Activated CD4-positive, alpha-beta memory T cell treated with anti-CD3 and anti-CD28 coated beads for 36 hours (primary cell): Measurements from ENCODE around the gene EML6. TPM values are rescaled to one million over a fixed set of nuclear protein-coding genes. Genes with fewer than 3 reads are reported as not detected.

Experiments
- CTCF ChIA-PET: fragments of 350-600 bp; sonication (Branson Sonifier 250); formaldehyde crosslinking; loops from one replicate; lab custom pipeline; 2021; ENCODE audit warnings: antibody characterized with exemption, inconsistent platforms; lab: Charles Lee
- POLR2A ChIA-PET: fragments of 350-600 bp; sonication (Branson Sonifier 250); formaldehyde crosslinking; loops from one replicate; lab custom pipeline; 2021; ENCODE audit warnings: antibody characterized with exemption; lab: Charles Lee
- DNase-seq: peaks from one replicate; pipeline ENCODE4 v3.0.0-alpha.2; 2020
- H3K27ac Mint-ChIP-seq: one replicate; pipeline ENCODE4 v1.8.0; 2021; ENCODE audit warnings: mixed read lengths
- H3K27me3 Mint-ChIP-seq: one replicate; pipeline ENCODE4 v1.8.0; 2021; ENCODE audit warnings: mixed read lengths
- H3K36me3 Mint-ChIP-seq: one replicate; pipeline ENCODE4 v1.8.0; 2021; ENCODE audit warnings: mixed read lengths
- H3K4me1 Mint-ChIP-seq: one replicate; pipeline ENCODE4 v1.8.0; 2021; ENCODE audit warnings: low read depth, mixed read lengths
- H3K4me3 Mint-ChIP-seq: one replicate; pipeline ENCODE4 v1.8.0; 2021; ENCODE audit warnings: mild to moderate bottlenecking, mixed read lengths
- H3K9me3 Mint-ChIP-seq: one replicate; pipeline ENCODE4 v1.8.0; 2021; ENCODE audit warnings: mixed read lengths
- intact Hi-C: fragments of 100-400 bp; cut with micrococcal nuclease; formaldehyde crosslinking; loops from one replicate; pipeline ENCODE4 v1.15.1; 2023
- total RNA-seq, 2 experiments: library from RNA; stranded (reverse); gene quantifications; one replicate each; pipeline ENCODE4 v1.2.3, GENCODE V29; 2021

The EML6 gene
- total RNA-seq, 2 experiments from 2014 or later = 0.46 to 0.50 TPM

DNA sequence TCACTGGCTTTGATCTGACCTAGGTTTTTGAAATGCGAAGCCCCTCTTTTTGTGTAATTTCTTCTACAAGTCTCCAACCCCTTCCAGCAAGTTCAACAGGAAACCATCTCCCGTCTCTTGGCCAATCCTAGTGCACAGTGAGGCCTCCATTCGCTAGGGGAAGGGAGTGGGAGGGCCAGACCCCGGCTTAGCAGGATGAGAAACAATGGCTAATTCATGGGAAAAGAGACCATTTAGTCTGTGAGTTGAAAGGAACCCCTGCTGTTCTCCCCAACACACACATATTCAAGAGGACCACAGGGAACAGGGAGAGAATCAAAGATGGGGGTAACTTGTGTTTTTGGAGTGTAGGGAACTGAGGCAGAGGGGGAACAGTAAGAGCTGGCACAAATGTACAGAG, 243.8 kb downstream of the EML6 start:
- H3K4me3 Mint-ChIP-seq = no peak overlapping the region

DNA sequence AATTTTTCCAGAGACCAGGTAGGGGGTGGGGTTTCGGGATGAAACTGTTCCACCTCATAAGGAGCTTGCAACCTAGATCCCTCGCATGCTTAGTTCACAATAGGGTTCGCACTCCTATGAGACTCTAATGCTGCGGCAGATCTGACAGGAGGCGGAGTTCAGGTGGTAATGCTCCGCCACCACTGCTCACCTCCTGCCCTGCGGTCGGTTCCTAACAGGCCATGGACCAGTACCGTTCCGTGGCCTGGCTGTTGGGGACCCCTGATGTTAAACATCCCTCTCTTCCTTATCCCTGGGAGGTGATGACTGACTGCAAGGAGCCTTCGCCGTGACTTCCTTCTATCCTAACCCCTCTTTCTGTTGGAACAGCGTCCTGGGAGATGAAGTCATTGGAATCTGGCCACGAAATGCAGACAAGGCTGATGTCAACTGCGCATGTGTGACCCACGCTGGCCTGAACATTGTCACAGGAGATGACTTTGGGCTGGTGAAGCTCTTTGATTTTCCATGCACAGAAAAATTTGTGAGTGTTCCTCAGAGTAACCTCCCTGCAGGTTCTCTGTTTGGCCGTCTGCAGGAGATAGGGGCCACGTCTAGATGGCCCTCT, 244.4 kb downstream of the EML6 start:
- Mint-ChIP-seq H3K27me3 (no peaks in the 10 kb centered on the region), H3K9me3 (peaks cover 5% of the 10 kb centered on the region), H3K4me1 (peaks cover 28% of the 10 kb centered on the region), H3K4me3 (no peak overlapping the region), H3K27ac (no peak overlapping the region), H3K36me3 (peaks cover 24% of the 10 kb centered on the region)
- ChIA-PET CTCF (no interaction called here), POLR2A (no interaction called here)
- intact Hi-C loops = no loop called here
- no peak for DNase-seq

More for the DNA sequence above, 243.8 kb downstream of the EML6 start:
- ChIA-PET CTCF (no interaction called here), POLR2A (no interaction called here)
- H3K36me3 Mint-ChIP-seq = peaks cover 23% of the 10 kb centered on the region
- no peak overlapping the region for H3K27ac Mint-ChIP-seq
- H3K27me3 Mint-ChIP-seq = no peaks in the 10 kb centered on the region
- peaks cover 28% of the 10 kb centered on the region for H3K4me1 Mint-ChIP-seq
- intact Hi-C loops = no loop called here
- no peak for DNase-seq
- peaks cover 5% of the 10 kb centered on the region for H3K9me3 Mint-ChIP-seq

DNA sequence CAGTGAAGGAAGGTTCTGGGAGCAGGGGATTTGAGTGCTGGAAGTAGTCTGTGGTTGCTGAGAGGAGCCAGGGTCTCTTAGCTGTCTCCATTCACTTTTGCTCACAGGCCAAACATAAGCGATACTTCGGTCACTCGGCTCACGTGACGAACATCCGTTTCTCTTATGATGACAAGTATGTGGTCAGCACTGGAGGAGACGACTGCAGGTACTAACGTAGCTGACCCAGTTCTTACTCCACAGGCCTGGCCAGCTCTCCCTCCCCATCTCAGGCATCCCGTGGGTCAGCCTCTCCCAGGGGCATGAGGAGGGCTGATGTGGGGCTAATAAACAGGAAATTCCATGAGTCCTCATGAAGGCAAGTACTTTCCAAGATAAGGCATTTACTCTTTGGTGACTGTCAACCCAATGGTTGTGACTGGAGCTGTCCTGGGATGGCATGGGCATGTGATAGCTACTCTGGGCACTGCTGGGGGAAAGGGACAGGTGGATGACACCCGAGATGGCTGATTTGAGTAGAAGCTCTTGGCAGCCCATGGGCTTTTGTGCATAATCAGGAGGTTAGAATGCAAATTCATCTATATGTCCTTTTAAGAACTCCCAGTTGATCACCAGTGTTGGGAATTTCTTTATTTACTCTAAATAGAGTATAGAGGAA, 245.2 kb downstream of the EML6 start:
- ChIA-PET POLR2A (no interaction called here), CTCF (no interaction called here)
- DNase-seq = no peak
- Mint-ChIP-seq H3K36me3 (peaks cover 24% of the 10 kb centered on the region), H3K4me3 (no peak overlapping the region), H3K27me3 (no peaks in the 10 kb centered on the region), H3K9me3 (peaks cover 5% of the 10 kb centered on the region), H3K4me1 (peaks cover 28% of the 10 kb centered on the region), H3K27ac (no peak overlapping the region)
- intact Hi-C loops = no loop called here

DNA sequence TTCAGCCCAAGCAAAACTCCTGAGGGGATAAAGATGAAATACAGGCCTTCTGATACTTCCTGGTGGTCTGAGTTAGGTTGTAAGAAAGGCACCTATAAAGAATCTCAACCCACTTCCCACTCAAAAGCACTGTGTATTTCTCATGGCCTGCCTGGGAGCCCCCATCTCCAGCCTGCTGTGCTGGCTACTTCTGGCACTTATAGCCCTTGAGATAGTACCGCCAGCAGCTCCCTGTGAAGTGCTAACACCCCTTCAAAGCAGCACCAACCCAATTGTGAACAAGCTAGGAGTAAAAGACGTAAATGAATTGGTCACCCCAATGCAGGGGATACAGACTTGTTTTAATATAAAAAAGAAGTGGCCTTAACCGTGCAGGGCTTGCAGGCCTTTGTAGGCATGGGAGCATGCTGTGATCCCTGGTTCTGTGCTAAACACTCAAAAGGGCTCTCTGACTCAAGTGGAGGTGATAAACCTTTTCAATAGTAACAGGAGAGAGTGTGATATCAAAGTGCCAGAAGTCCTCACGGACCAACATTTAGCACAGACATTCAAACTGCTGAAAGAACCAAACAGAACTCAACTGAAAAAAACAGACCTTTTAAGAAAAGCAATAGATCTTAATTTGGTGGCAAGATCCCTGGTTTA, 246.0 kb downstream of the EML6 start:
- POLR2A ChIA-PET = no interaction called here

DNA sequence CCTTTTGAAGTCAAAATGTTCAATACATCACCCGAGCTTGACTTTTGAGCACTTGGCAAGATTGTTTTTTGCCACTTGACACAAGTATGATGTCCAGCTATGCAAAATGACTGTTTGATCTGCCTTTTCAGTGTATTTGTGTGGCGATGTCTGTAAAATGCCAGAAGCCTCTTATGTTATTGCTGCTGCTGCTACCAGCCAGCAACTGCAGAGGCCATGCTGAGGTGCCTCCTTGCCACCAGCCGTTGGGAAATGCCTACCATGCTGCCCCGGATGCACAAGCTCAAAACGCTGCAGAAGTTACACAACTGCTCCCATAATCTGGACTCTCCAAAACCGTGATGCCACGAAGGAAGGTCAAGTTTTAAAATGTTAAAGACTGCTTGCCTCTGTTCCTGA, 246.5 kb downstream of the EML6 start:
- H3K27ac Mint-ChIP-seq = no peak overlapping the region
- CTCF ChIA-PET = no interaction called here
- no peak overlapping the region for H3K4me3 Mint-ChIP-seq
- peaks cover 5% of the 10 kb centered on the region for H3K9me3 Mint-ChIP-seq
- POLR2A ChIA-PET = no interaction called here
- peaks cover 24% of the 10 kb centered on the region for H3K36me3 Mint-ChIP-seq
- no peak for DNase-seq
- H3K4me1 Mint-ChIP-seq = peaks cover 22% of the 10 kb centered on the region
- intact Hi-C loops = no loop called here
- no peaks in the 10 kb centered on the region for H3K27me3 Mint-ChIP-seq

More for the DNA sequence above, 246.0 kb downstream of the EML6 start:
- DNase-seq = no peak
- Mint-ChIP-seq H3K27me3 (no peaks in the 10 kb centered on the region), H3K36me3 (peaks cover 24% of the 10 kb centered on the region), H3K4me1 (peaks cover 27% of the 10 kb centered on the region), H3K9me3 (peaks cover 5% of the 10 kb centered on the region), H3K27ac (no peak overlapping the region), H3K4me3 (no peak overlapping the region)
- intact Hi-C loops = no loop called here
- CTCF ChIA-PET = no interaction called here

DNA sequence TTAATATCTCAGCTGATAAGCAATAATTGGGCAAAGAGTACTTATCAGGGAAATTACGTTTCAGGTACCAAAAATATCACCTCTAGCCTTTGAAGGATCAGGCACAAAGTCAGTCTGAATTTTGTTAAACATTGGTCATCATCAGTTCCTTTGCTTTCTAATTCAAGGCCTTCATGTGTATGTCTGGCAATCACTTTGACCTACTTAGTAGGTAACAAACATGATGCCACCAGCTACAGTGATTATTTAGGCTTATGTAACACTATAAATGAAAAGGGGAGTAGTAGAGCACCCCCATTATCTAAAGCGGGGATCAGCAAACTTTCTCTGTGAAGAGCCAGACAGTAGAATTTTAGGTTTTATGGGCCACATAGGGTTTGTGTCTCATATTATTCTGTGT, 251.7 kb downstream of the EML6 start:
- ChIA-PET POLR2A (no interaction called here), CTCF (interaction anchor here (1.0 kb wide), 1 partner anchor 194 kb away, joined by 3 read pairs; no protein-coding TSS in a partner anchor)
- intact Hi-C loops = no loop called here
- H3K4me3 Mint-ChIP-seq = no peak overlapping the region
- DNase-seq = no peak
- peaks cover 10% of the 10 kb centered on the region for H3K36me3 Mint-ChIP-seq
- H3K27ac Mint-ChIP-seq = no peak overlapping the region
- peaks cover 25% of the 10 kb centered on the region for H3K4me1 Mint-ChIP-seq
- H3K9me3 Mint-ChIP-seq = no peaks in the 10 kb centered on the region
- no peaks in the 10 kb centered on the region for H3K27me3 Mint-ChIP-seq

DNA sequence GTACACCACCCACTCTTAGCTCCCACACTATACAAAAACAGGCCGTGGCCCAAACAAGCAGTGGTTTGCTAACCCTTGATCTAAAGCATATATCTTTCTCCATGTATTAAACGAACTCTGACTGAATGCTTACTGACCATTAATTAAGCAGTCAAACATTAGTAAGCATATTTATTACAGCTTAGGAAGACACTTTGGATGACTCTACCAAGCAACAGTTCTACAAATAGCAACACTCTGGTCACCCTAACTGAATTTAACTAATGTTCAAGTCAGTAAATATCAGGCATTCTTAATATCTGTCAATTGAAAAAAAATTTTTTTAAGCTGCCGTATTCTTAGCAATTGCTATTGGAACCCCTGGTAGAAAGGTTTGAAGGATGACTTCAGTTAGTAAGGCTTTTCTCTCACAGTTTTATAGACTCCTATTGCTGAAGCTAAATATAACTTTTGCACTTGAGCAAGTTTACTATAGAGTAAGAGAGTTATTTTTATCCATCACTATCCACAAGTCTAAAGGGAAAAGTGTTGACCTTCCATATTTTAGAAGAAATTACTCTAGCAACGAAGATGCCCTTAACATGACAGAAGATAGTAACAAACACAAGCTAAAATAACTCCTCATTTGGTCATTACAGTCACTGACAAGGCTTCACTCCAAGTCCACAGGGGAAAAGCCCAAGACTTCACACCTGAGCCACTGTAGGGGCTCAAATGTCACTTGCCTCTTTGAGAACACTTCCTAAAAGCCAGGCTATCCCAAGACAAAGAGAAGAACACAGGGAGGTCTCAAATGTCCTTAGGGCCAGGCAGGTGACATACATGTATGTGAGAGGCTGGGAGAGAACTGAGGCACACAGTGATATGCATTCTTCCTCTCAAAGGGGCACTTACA, 252.4 kb downstream of the EML6 start:
- Mint-ChIP-seq H3K9me3 (no peaks in the 10 kb centered on the region), H3K27me3 (no peaks in the 10 kb centered on the region), H3K27ac (no peak overlapping the region), H3K4me1 (peaks cover 30% of the 10 kb centered on the region), H3K36me3 (peaks cover 5% of the 10 kb centered on the region), H3K4me3 (no peak overlapping the region)
- CTCF ChIA-PET = interaction anchor here (1.0 kb wide), 2 partner anchors 60 to 193 kb away, joined by 3 read pairs; no protein-coding TSS in a partner anchor
- no peak for DNase-seq
- intact Hi-C loops = no loop called here
- POLR2A ChIA-PET = no interaction called here

DNA sequence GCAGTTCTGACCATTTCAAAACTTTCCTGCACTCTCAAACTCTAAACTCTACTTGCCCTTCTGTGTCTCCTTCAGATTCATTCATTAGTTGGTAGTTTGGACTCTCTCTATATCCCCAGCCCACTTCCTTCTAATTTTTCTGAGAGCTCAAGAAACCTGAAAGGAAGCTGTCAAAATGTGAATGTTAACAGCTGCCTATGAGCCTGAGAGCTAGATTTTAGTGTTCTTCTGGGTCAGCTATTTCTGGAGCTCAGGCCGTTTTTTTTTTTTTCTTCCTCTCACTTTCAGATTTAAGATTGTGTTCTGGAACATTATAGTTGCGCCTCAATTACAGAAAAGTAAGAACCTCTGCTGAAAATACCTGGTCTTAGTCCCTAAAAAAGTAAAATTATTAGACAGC, 253.7 kb downstream of the EML6 start:
- Mint-ChIP-seq H3K27me3 (no peaks in the 10 kb centered on the region), H3K4me3 (no peak overlapping the region), H3K4me1 (peaks cover 34% of the 10 kb centered on the region), H3K36me3 (peaks cover 10% of the 10 kb centered on the region), H3K27ac (no peak overlapping the region), H3K9me3 (no peaks in the 10 kb centered on the region)
- POLR2A ChIA-PET = no interaction called here
- DNase-seq = no peak
- intact Hi-C loops = no loop called here
- CTCF ChIA-PET = interaction anchor here (0.6 kb wide), 2 partner anchors 312 to 680 kb away, joined by 3 read pairs; no protein-coding TSS in a partner anchor

DNA sequence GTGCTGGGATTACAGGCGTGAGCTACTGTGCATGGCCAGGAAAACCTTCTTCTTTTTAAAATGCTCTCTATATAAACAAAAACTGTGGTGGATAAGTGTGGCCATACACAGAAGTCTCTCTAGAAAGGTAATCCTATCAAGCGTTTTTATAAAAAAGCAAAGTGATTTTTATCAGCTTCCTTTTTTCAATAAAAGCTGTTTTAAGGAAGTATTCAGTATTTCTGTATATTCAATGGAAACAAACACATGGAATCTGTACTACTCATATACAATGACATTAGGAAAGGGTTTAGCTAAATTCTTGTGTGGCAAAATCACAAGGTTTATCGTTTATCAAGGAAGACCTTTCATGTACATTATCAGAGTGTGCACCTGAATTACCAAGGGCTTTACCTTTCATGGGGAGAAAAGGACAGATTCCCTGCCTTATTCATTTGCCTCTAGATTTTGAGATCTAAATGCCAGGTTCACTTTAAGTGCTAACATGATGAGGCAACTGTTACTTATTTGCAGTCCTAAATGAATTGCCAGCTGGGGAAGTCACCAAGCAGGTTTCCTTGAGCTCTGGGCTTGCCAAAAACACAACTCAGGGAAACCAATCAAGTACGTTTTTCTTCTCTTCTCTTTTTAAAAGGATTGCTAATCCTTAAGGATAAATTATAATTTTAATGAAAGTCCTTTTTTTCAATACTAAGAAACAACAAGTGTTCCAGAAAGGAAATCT, 256.0 kb downstream of the EML6 start:
- DNase-seq = no peak
- ChIA-PET CTCF (no interaction called here), POLR2A (interaction anchor here (0.9 kb wide), 1 partner anchor 19 kb away, joined by 5 read pairs; no protein-coding TSS in a partner anchor)
- H3K9me3 Mint-ChIP-seq = no peaks in the 10 kb centered on the region
- intact Hi-C loops = no loop called here
- H3K4me3 Mint-ChIP-seq = no peak overlapping the region
- H3K4me1 Mint-ChIP-seq = peaks cover 44% of the 10 kb centered on the region
- H3K27me3 Mint-ChIP-seq = no peaks in the 10 kb centered on the region
- H3K27ac Mint-ChIP-seq = no peak overlapping the region
- peaks cover 15% of the 10 kb centered on the region for H3K36me3 Mint-ChIP-seq

DNA sequence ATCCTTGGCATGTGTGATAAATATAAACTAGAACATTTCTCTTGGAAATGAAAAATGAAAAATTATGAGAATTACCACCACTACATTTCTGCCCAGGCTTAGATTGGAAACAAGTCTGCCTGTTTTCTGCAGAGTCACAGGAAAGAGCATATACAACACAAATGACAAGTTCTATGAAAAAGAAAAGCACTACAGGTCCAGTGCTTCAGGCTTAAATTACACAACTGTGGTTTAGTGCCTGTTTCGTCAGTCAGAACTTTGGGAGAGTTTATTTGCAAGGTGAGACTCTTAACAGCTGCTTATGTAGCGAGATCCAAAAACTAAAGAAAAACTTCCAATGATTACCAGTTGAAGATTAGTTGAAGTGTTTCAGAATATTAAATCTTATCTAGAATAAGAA, 257.9 kb downstream of the EML6 start:
- no peak overlapping the region for H3K27ac Mint-ChIP-seq
- intact Hi-C loops = no loop called here
- H3K9me3 Mint-ChIP-seq = no peaks in the 10 kb centered on the region
- H3K4me3 Mint-ChIP-seq = no peak overlapping the region
- DNase-seq = no peak
- ChIA-PET CTCF (no interaction called here), POLR2A (no interaction called here)
- peaks cover 48% of the 10 kb centered on the region for H3K4me1 Mint-ChIP-seq
- no peaks in the 10 kb centered on the region for H3K27me3 Mint-ChIP-seq
- H3K36me3 Mint-ChIP-seq = peaks cover 25% of the 10 kb centered on the region

DNA sequence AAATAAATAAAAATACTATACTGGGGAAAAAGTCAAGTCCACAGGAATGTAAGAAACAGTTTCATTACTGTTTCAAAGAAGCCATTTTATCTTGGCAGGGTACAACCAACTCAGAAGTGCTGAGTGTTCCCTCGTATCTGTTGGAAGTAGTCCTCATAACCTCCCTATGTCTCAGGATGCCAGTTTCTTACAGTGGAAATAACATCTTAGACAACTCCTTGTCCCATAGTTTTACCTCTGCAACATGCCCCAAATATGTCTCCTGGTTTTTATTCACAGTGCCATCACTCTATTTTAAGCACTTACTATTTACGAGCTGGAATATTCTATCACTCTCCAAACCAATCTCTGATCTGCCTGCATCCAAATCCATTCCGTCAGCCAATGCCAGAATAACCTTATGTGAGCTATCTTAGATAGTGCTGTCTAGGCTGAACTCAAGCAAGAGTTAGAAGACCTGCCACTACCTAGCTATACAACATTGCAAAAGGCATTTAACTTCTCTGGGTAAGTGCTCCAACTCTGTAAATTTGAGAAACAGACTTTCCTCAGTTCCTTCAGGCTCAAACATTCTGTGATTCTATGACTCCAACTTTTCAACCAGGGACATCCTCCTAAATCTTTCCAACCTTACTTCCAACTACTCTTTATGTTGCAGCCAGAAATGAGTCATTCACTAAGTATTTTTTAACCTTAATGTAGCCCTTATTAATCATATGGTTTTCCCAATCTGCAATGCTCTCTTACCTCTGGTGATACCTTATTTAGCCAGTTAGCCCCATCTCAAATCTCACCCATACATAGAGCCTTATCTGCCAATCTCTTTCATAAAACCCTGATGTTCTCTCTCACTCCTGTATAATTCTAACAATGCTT, 260.1 kb downstream of the EML6 start:
- DNase-seq = no peak
- ChIA-PET CTCF (no interaction called here), POLR2A (no interaction called here)
- no peak overlapping the region for H3K4me3 Mint-ChIP-seq
- H3K27ac Mint-ChIP-seq = no peak overlapping the region
- intact Hi-C loops = no loop called here
- peaks cover 33% of the 10 kb centered on the region for H3K4me1 Mint-ChIP-seq
- H3K9me3 Mint-ChIP-seq = no peaks in the 10 kb centered on the region
- no peaks in the 10 kb centered on the region for H3K27me3 Mint-ChIP-seq
- peaks cover 29% of the 10 kb centered on the region for H3K36me3 Mint-ChIP-seq
